GM19193 (cell line): Measurements from ENCODE around the gene PTGER2.

ENCODE experiments used
- POLR2A ChIP-seq: IDR thresholded peaks from 4 replicates; pipeline ENCODE4 v1.6.1; 2011; ENCODE audit not compliant: insufficient read depth, insufficient read length; ENCODE audit errors: extremely low read depth

Gene PTGER2

GRCh38 chr14:52286661-52287649 is 27.2 kb upstream of the PTGER2 start:
- TF ChIP-seq POLR2A = no peak

GRCh38 chr14:52296378-52296777 is 17.7 kb upstream of the PTGER2 start:
- no peak for TF ChIP-seq POLR2A

- TF ChIP-seq POLR2A = no peak
These were observed 15.3 kb upstream of the PTGER2 start for GRCh38 chr14:52298795-52299194.

- no peak for TF ChIP-seq POLR2A
These were observed 14.3 kb upstream of the PTGER2 start for GRCh38 chr14:52299692-52300278.

GRCh38 chr14:52303236-52303635 is 10.9 kb upstream of the PTGER2 start:
- TF ChIP-seq POLR2A = no peak

GRCh38 chr14:52304248-52304904 is 9.7 kb upstream of the PTGER2 start:
- no peak for TF ChIP-seq POLR2A

- TF ChIP-seq POLR2A = no peak
These were observed 9.1 kb upstream of the PTGER2 start for GRCh38 chr14:52305014-52305413.

GRCh38 chr14:52307376-52307775 is 6.7 kb upstream of the PTGER2 start:
- no peak for TF ChIP-seq POLR2A

GRCh38 chr14:52307905-52308304 is 6.2 kb upstream of the PTGER2 start:
- TF ChIP-seq POLR2A = no peak

GRCh38 chr14:52310541-52310940 is 3.6 kb upstream of the PTGER2 start:
- TF ChIP-seq POLR2A = no peak

GRCh38 chr14:52312931-52313355 is 1.2 kb upstream of the PTGER2 start:
- no peak for TF ChIP-seq POLR2A

- no peak for TF ChIP-seq POLR2A
These were observed 650 bp upstream of the PTGER2 start for GRCh38 chr14:52313462-52313861.

GRCh38 chr14:52314595-52315354 is 663 bp downstream of the PTGER2 start:
- TF ChIP-seq POLR2A = no peak

GRCh38 chr14:52315355-52315718 is 1.2 kb downstream of the PTGER2 start:
- TF ChIP-seq POLR2A = no peak

GRCh38 chr14:52318062-52318461 is 4.0 kb downstream of the PTGER2 start:
- no peak for TF ChIP-seq POLR2A
